ENCODE measurements around the gene SSH3.

Gene SSH3

GRCh38 chr11:67347964-67348749 lies 44.8 kb downstream of the SSH3 start:
- DNase-seq (ENCODE audit: low read depth in 2 of 2): no peak

GRCh38 chr11:67349036-67349435 lies 45.7 kb downstream of the SSH3 start:
- no peak for DNase-seq (ENCODE audit: low read depth in 2 of 2)

- DNase-seq (ENCODE audit: low read depth in 2 of 2): no peak
These were observed 46.1 kb downstream of the SSH3 start for GRCh38 chr11:67349457-67349856.

GRCh38 chr11:67349928-67350465 lies 46.7 kb downstream of the SSH3 start:
- DNase-seq (ENCODE audit: low read depth in 2 of 2): no peak

- peak in 1 of 2 donors; percentile 46 for DNase-seq (ENCODE audit: low read depth in 2 of 2)
These were observed 48.1 kb downstream of the SSH3 start for GRCh38 chr11:67351275-67352005.

GRCh38 chr11:67352546-67353316 lies 49.4 kb downstream of the SSH3 start:
- peak in 1 of 2 donors; percentile 36 for DNase-seq (ENCODE audit: low read depth in 2 of 2)

- peak; percentile 93 to 95 for DNase-seq (ENCODE audit: low read depth in 2 of 2)
These were observed 50.2 kb downstream of the SSH3 start, which contains the start of gene POLD4 for GRCh38 chr11:67353317-67354074. POLD4 (minus strand) TSS chr11:67353546; CDS start chr11:67353399, 147 bp downstream.

- DNase-seq (ENCODE audit: low read depth in 2 of 2): no peak
These were observed 51.0 kb downstream of the SSH3 start for GRCh38 chr11:67354075-67355022.

- DNase-seq (ENCODE audit: low read depth in 2 of 2): no peak
These were observed 51.9 kb downstream of the SSH3 start for GRCh38 chr11:67355023-67355793.

- no peak for DNase-seq (ENCODE audit: low read depth in 2 of 2)
These were observed 52.6 kb downstream of the SSH3 start for GRCh38 chr11:67355794-67356386.

- no peak for DNase-seq (ENCODE audit: low read depth in 2 of 2)
These were observed 53.1 kb downstream of the SSH3 start for GRCh38 chr11:67356387-67356863.

GRCh38 chr11:67356864-67357561 lies 53.7 kb downstream of the SSH3 start:
- peak; percentile 47 to 50 for DNase-seq (ENCODE audit: low read depth in 2 of 2)

GRCh38 chr11:67357831-67358670 lies 54.7 kb downstream of the SSH3 start:
- DNase-seq (ENCODE audit: low read depth in 2 of 2): no peak
